ENCODE measurements around the gene POP7. TPM values are rescaled to one million over a fixed set of nuclear protein-coding genes. Genes with fewer than 3 reads are reported as not detected.

The POP7 gene
- total RNA-seq, 1 experiment from 2014 or later: 62.7 TPM

- Histone ChIP-seq H3K4me1 (replicated peaks; ENCODE audit: insufficient read depth) (peaks cover 12% of the 10 kb centered on the region; the same call in 1 of the 2 replicates), H3K36me3 (ENCODE audit: low read depth) (no peaks in the 10 kb centered on the region), H3K4me2 (peak overlapping the region; percentile 79), H3K4me3 (peak overlapping the region; percentile 86), H3K79me2 (ENCODE audit: low read depth) (peaks cover 22% of the 10 kb centered on the region), H3K27me3 (ENCODE audit: insufficient read depth, low read depth) (no peaks in the 10 kb centered on the region), H4K20me1 (ENCODE audit: insufficient read depth) (no peaks in the 10 kb centered on the region), H3F3A (ENCODE audit: insufficient read depth, low read depth) (peaks cover 14% of the 10 kb centered on the region; the same call in 1 of the 2 replicates), H3K9me2 (ENCODE audit: insufficient read depth) (no peaks in the 10 kb centered on the region), H3K27ac (peak overlapping the region; percentile 43), H3K9me3 (ENCODE audit: insufficient read depth, low read depth) (no peaks in the 10 kb centered on the region), H2AFZ (peak overlapping the region; percentile 84)
- intact Hi-C loops (cut with micrococcal nuclease; ENCODE audit: unreplicated experiment): loop anchor here (1.0 to 5.0 kb wide), 7 partner anchors 97 to 372 kb away; partner anchors contain the start of genes SLC12A9, TRIP6 and UFSP1
- ChIA-PET POLR2A (ENCODE audit: unreplicated experiment) (interaction anchor here (0.5 to 1.5 kb wide), 18 partner anchors 8 to 385 kb away, joined by 3 to 29 read pairs (median 5); partner anchors contain the start of genes EPHB4, FBXO24, MEPCE and MOSPD3), CTCF (interaction anchor here (0.6 to 2.0 kb wide), 21 partner anchors 9 to 539 kb away, joined by 3 to 25 read pairs (median 6); partner anchors contain the start of genes EPHB4, FBXO24, FIS1 and LRCH4)
- TSS peak; percentile 92 for BruUV-seq (replicated peaks)
- TF ChIP-seq EZH2 (IDR thresholded peaks at IDR 0.05; ENCODE audit: low read depth): no peak
- TF ChIP-seq CTCF (conservative IDR thresholded peaks at IDR 0.05): peak; percentile 93
- DNase-seq: peak; percentile 43 to 86
Measured at GRCh38 chr7:100705320-100705752, 585 bp upstream of the POP7 start.

- peaks cover 14% of the 10 kb centered on the region; the same call in 1 of the 2 replicates for H3F3A ChIP-seq (ENCODE audit: insufficient read depth, low read depth)
- H4K20me1 ChIP-seq (ENCODE audit: insufficient read depth): no peaks in the 10 kb centered on the region
- no peaks in the 10 kb centered on the region for H3K36me3 ChIP-seq (ENCODE audit: low read depth)
- H3K4me2 ChIP-seq: peak overlapping the region; percentile 79
- peaks cover 12% of the 10 kb centered on the region; the same call in 1 of the 2 replicates for H3K4me1 ChIP-seq (replicated peaks; ENCODE audit: insufficient read depth)
- 0 out of 2 replicates have a peak overlapping the region, but pooled peaks have one; percentile 6 for H3K27ac ChIP-seq
- ChIA-PET POLR2A (ENCODE audit: unreplicated experiment) (interaction anchor here (0.6 to 1.5 kb wide), 3 partner anchors 10 to 145 kb away, joined by 6 to 9 read pairs (median 8); partner anchors contain the start of gene FBXO24), CTCF (interaction anchor here (0.6 kb wide), 1 partner anchor 19 kb away, joined by 3 read pairs; no protein-coding TSS in a partner anchor)
- no TSS peak for BruUV-seq (replicated peaks)
- peak overlapping the region; percentile 96 for H2AFZ ChIP-seq
- H3K27me3 ChIP-seq (ENCODE audit: insufficient read depth, low read depth): no peaks in the 10 kb centered on the region
- intact Hi-C loops (cut with micrococcal nuclease; ENCODE audit: unreplicated experiment): loop anchor here (1.0 to 5.0 kb wide), 4 partner anchors 19 to 351 kb away; partner anchors contain the start of gene TRIP6
- no peaks in the 10 kb centered on the region for H3K9me2 ChIP-seq (ENCODE audit: insufficient read depth)
- peak overlapping the region; percentile 86 for H3K4me3 ChIP-seq
- no peak for DNase-seq
- H3K79me2 ChIP-seq (ENCODE audit: low read depth): peaks cover 22% of the 10 kb centered on the region
- H3K9me3 ChIP-seq (ENCODE audit: insufficient read depth, low read depth): no peaks in the 10 kb centered on the region
- TF ChIP-seq EZH2 (IDR thresholded peaks at IDR 0.05; ENCODE audit: low read depth) (no peak), CTCF (conservative IDR thresholded peaks at IDR 0.05) (no peak)
Measured at GRCh38 chr7:100706672-100707311, 871 bp downstream of the POP7 start.

- CTCF ChIA-PET: interaction anchor here (0.6 to 0.7 kb wide), 2 partner anchors 220 to 234 kb away, joined by 3 to 5 read pairs; no protein-coding TSS in a partner anchor
- intact Hi-C loops (cut with micrococcal nuclease; ENCODE audit: unreplicated experiment): loop anchor here (5.0 kb wide), 3 partner anchors 94 to 349 kb away; partner anchors contain the start of gene TRIP6
- POLR2A ChIA-PET (ENCODE audit: unreplicated experiment): no interaction called here
Measured at GRCh38 chr7:100708395-100708794, 2.5 kb downstream of the POP7 start.

More at GRCh38 chr7:100708395-100708794, 2.5 kb downstream of the POP7 start:
- peaks cover 12% of the 10 kb centered on the region; the same call in 1 of the 2 replicates for H3K4me1 ChIP-seq (replicated peaks; ENCODE audit: insufficient read depth)
- no peak for DNase-seq
- H3K27me3 ChIP-seq (ENCODE audit: insufficient read depth, low read depth): no peaks in the 10 kb centered on the region
- H3K9me3 ChIP-seq (ENCODE audit: insufficient read depth, low read depth): no peaks in the 10 kb centered on the region
- H3K4me3 ChIP-seq: no peak overlapping the region
- H3K27ac ChIP-seq: no peak overlapping the region
- TF ChIP-seq EZH2 (IDR thresholded peaks at IDR 0.05; ENCODE audit: low read depth) (no peak), CTCF (conservative IDR thresholded peaks at IDR 0.05) (no peak)
- no peaks in the 10 kb centered on the region for H4K20me1 ChIP-seq (ENCODE audit: insufficient read depth)
- no peak overlapping the region for H2AFZ ChIP-seq
- H3K36me3 ChIP-seq (ENCODE audit: low read depth): no peaks in the 10 kb centered on the region
- no peaks in the 10 kb centered on the region for H3K9me2 ChIP-seq (ENCODE audit: insufficient read depth)
- no TSS peak for BruUV-seq (replicated peaks)
- peaks cover 22% of the 10 kb centered on the region for H3K79me2 ChIP-seq (ENCODE audit: low read depth)
- peaks cover 14% of the 10 kb centered on the region; the same call in 1 of the 2 replicates for H3F3A ChIP-seq (ENCODE audit: insufficient read depth, low read depth)
- no peak overlapping the region for H3K4me2 ChIP-seq
